Activated effector memory CD4-positive, alpha-beta T cell treated with anti-CD3 and anti-CD28 coated beads, Interleukin-2, amount 50 U/mL, for 16 hours (primary cell): Measurements from ENCODE around the gene BRIP1.
"Not testable (repeated sequence)": the region's sequence is repeated elsewhere in the genome, so short reads cannot be mapped to it uniquely, and the experiment has no call there.

Source experiments
- DNase-seq: peaks from one replicate; pipeline ENCODE4 v3.0.0-alpha.2; 2020

BRIP1 gene

GRCh38 chr17:61687769-61688168, 175.6 kb downstream of the BRIP1 start:
- DNase-seq: no peak

DNA sequence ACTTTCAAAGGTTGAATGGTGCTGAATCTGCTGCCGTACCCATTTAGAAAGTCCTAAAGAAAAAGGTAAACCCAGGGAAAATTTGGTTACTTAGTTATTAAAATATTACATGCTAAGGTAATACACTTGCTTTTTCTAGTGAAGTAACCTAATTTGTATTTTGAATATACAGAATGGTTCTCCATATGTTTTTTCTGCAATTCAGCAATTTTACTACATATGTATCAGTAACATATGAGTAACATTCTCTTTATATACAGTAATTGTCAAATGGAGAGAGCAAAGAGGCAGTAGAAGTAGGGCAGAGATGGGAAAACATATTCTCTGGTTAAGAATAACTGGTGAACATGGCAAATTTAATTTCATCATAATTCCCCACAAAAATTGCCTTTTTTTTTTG, 177.2 kb downstream of the BRIP1 start:
- no peak for DNase-seq

- no peak for DNase-seq
These were observed 178.5 kb downstream of the BRIP1 start for GRCh38 chr17:61684818-61685217.

- no peak for DNase-seq
These were observed 179.2 kb downstream of the BRIP1 start for GRCh38 chr17:61684172-61684571.

DNA sequence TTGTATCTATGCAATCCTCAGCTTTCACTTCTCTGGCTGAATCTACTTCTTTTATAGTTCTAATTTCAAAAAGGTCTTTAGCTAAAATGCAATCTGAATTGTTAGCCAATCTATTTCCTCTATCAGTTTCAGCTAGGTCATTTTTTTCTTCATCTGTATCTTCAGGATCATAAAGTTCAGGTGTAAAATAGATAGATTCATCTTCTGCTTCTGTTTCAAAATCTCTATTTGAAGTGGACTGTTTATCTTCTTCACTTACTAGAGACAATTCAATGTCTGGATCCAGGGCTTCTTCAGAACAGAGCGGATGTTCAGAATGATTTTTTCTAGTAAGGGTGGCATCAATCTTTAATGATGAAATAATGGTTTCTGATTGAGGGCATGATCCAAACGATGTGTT, 179.9 kb downstream of the BRIP1 start:
- no peak for DNase-seq

GRCh38 chr17:61680921-61681320, 182.4 kb downstream of the BRIP1 start:
- DNase-seq: no peak

GRCh38 chr17:61678339-61678738, 185.0 kb downstream of the BRIP1 start:
- no peak for DNase-seq

GRCh38 chr17:61677150-61677811, 186.0 kb downstream of the BRIP1 start:
- not testable (repeated sequence) for DNase-seq

DNA sequence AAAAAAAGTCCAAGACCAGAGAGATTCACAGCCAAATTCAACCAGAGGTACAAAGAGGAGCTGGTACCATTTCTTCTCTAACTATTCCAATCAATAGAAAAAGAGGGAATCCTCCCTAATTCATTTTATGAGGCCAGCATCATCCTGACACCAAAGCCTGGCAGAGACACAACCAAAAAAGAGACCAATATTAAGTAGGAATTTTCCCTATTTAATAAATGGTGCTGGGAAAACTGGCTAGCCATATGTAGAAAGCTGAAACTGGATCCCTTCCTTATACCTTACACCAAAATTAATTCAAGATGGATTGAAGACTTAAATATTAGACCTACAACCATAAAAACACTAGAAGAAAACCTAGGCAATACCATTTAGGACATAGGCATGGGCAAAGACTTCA, 186.8 kb downstream of the BRIP1 start:
- not testable (repeated sequence) for DNase-seq

- not testable (repeated sequence) for DNase-seq
These were observed 188.7 kb downstream of the BRIP1 start for GRCh38 chr17:61674609-61675008.

- not testable (repeated sequence) for DNase-seq
These were observed 190.1 kb downstream of the BRIP1 start for GRCh38 chr17:61673019-61673897.

DNA sequence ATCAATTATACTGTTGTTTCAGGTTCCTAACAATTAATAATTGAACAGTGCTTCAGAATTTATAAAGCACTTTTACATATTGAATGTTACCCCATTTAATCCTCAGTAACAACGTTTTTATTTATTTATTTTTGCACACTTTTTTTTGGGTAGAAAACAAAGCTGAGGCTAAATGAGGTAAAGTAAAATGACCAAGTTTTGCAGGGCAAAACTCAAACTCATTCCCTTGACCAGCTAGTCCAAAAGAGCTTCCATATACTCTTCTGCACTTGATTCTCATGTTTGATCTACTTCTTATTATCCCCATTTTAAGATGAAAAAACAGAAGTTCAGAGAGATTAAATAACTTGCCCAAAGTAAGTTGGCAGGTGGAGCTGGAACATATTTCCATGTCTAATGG, 191.2 kb downstream of the BRIP1 start:
- no peak for DNase-seq

DNA sequence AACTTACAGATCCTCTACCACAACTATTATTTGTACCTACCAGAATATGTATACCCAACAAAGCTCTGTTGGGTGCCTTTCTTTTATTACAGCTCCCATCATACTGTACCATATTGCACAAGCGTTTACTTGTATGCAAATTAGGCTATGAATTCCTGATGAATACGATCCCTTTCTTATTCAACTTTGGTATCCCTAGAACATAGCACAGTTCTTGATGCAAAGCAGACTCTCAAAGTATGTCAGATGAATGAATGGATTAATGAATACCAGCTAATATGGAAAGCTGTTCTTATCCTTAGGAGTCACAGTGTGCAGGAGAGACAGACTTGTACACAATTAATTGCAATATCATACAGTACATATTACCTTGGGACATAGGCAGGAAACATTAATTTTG, 192.6 kb downstream of the BRIP1 start:
- no peak for DNase-seq

GRCh38 chr17:61669522-61669921, 193.8 kb downstream of the BRIP1 start:
- DNase-seq: no peak

DNA sequence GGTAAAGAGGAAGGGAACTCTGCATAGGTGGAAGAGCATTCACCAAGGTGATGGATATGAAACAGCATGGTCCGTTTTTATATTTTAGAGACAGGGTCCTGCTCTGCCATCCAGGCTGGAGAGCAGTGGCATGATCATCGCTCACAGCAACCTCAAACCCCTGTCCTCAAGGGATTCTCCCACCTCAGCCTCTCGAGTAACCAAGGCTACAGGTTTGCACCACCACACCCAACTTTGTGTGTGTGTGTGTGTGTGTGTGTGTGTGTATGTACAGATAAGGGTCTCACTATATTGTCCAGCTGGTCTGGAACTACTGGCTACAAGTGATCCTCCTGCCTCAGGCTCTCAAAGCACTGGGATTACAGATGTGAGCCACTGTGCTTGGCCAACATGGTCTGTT, 194.8 kb downstream of the BRIP1 start:
- no peak for DNase-seq

GRCh38 chr17:61666406-61667088, 196.8 kb downstream of the BRIP1 start:
- not testable (repeated sequence) for DNase-seq

DNA sequence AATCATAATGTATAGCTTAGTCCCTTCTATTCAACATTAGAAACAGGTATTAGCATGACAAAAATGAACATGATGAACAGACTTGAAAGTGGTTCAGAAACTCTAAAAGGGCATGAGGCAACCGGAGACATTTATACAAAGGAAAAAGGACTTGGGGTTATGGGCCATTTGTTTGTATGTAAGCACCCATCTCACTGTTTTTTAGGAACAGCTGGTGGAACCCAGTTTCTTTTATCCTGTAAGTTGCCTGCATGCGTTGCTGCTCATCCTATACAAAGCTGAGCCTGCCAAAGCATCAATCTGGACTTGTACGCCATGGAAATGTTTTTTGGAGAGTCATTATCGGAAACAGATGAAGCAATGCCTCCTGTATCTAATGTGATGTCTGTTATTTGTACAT, 200.0 kb downstream of the BRIP1 start:
- DNase-seq: no peak

- DNase-seq: no peak
These were observed 200.6 kb downstream of the BRIP1 start for GRCh38 chr17:61662741-61663140.

- DNase-seq: no peak
These were observed 201.1 kb downstream of the BRIP1 start for GRCh38 chr17:61662186-61662585.

DNA sequence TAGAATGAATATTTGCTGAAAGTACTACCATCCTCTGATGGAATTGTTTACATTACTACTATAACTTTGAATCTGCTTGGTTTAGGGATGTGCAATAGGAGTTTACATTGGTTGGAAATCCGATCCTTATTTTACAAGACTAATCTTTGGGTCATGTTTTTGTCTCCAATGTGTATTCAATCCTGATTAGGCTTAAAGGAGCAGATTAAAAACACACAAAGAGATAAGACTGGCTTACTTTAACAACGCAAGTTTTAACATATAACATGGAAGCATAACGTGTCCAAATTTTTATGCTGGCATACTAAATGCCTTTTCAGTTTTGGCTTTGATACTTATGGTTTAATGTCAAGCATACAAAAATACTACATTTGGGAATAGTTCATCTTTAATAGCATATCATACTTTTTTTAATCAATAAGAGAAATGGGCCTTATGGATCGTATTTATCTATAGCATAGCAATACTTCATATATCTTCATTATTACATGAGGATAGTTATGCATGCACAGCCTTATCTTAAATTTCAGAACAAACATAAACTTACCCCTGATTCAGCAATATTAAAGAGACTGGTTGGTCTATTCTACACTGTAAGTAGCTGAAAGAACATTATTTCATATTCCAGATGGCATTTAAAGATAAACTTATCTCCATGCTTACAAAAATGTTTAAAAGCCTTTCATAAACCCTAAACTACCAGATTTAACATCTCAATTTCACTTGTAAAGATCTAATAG, 202.4 kb downstream of the BRIP1 start:
- DNase-seq: no peak

DNA sequence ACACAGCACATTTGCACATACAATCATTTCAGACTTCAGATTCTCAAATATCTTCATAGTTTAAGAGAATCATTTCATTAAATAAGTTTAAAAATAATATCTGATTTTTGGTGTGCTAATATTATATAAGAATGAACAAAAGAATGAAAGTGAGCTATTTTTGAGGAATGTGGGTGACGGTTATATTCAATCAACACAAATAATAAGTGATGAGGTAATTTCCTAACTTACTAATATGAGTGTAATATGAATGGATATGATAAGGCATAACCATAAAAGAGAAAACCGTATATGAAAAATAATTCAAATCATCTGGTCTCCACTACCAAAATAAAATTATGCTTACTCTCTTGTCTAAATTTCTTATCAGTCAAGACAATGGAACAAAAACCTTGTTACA, 203.9 kb downstream of the BRIP1 start:
- DNase-seq: no peak

GRCh38 chr17:61658183-61658582, 205.1 kb downstream of the BRIP1 start:
- DNase-seq: no peak

- no peak for DNase-seq
These were observed 206.0 kb downstream of the BRIP1 start for GRCh38 chr17:61657338-61657737.
